ENCODE data around the gene BDKRB2.

BDKRB2 gene

GRCh38 chr14:96166461-96167223 lies 38.0 kb upstream of the BDKRB2 start:
- H3K4me3 ChIP-seq (ENCODE audit: low read length): no peak overlapping the region
- TF ChIP-seq ZNF274 (IDR thresholded peaks at IDR 0.05; ENCODE audit: low read depth, low read length): no peak

- H3K4me3 ChIP-seq (ENCODE audit: low read length): no peak overlapping the region
- no peak for TF ChIP-seq ZNF274 (IDR thresholded peaks at IDR 0.05; ENCODE audit: low read depth, low read length)
These were observed 37.2 kb upstream of the BDKRB2 start for GRCh38 chr14:96167224-96168148.

GRCh38 chr14:96168581-96168980 lies 36.1 kb upstream of the BDKRB2 start:
- no peak for TF ChIP-seq ZNF274 (IDR thresholded peaks at IDR 0.05; ENCODE audit: low read depth, low read length)
- no peak overlapping the region for H3K4me3 ChIP-seq (ENCODE audit: low read length)

GRCh38 chr14:96170961-96171592 lies 33.6 kb upstream of the BDKRB2 start:
- TF ChIP-seq ZNF274 (IDR thresholded peaks at IDR 0.05; ENCODE audit: low read depth, low read length): no peak

GRCh38 chr14:96173636-96174475 lies 30.8 kb upstream of the BDKRB2 start:
- TF ChIP-seq ZNF274 (IDR thresholded peaks at IDR 0.05; ENCODE audit: low read depth, low read length): no peak
- no peak overlapping the region for H3K4me3 ChIP-seq (ENCODE audit: low read length)

More at GRCh38 chr14:96170961-96171592, 33.6 kb upstream of the BDKRB2 start:
- no peak overlapping the region for H3K4me3 ChIP-seq (ENCODE audit: low read length)

GRCh38 chr14:96176275-96176674 lies 28.4 kb upstream of the BDKRB2 start:
- no peak overlapping the region for H3K4me3 ChIP-seq (ENCODE audit: low read length)
- no peak for TF ChIP-seq ZNF274 (IDR thresholded peaks at IDR 0.05; ENCODE audit: low read depth, low read length)

GRCh38 chr14:96176811-96177211 lies 27.8 kb upstream of the BDKRB2 start:
- TF ChIP-seq ZNF274 (IDR thresholded peaks at IDR 0.05; ENCODE audit: low read depth, low read length): no peak
- H3K4me3 ChIP-seq (ENCODE audit: low read length): no peak overlapping the region

- no peak overlapping the region for H3K4me3 ChIP-seq (ENCODE audit: low read length)
- TF ChIP-seq ZNF274 (IDR thresholded peaks at IDR 0.05; ENCODE audit: low read depth, low read length): no peak
These were observed 26.8 kb upstream of the BDKRB2 start for GRCh38 chr14:96177766-96178375.

- TF ChIP-seq ZNF274 (IDR thresholded peaks at IDR 0.05; ENCODE audit: low read depth, low read length): no peak
- H3K4me3 ChIP-seq (ENCODE audit: low read length): no peak overlapping the region
These were observed 25.9 kb upstream of the BDKRB2 start for GRCh38 chr14:96178461-96179321.

- TF ChIP-seq ZNF274 (IDR thresholded peaks at IDR 0.05; ENCODE audit: low read depth, low read length): no peak
- no peak overlapping the region for H3K4me3 ChIP-seq (ENCODE audit: low read length)
These were observed 24.4 kb upstream of the BDKRB2 start for GRCh38 chr14:96180043-96180874.

- H3K4me3 ChIP-seq (ENCODE audit: low read length): no peak overlapping the region
- no peak for TF ChIP-seq ZNF274 (IDR thresholded peaks at IDR 0.05; ENCODE audit: low read depth, low read length)
These were observed 23.2 kb upstream of the BDKRB2 start for GRCh38 chr14:96181186-96182056.
